LNCAP (cell line): Measurements from ENCODE around the gene SMPD3.

ENCODE experiments used
- CTCF ChIP-seq: fragments of 450-650 bp; IDR thresholded peaks from 2 replicates; pipeline ENCODE4 v1.5.1; 2017; ENCODE audit warnings: mild to moderate bottlenecking

SMPD3 gene

GRCh38 chr16:68389750-68390371, 58.4 kb downstream of the SMPD3 start:
- no peak for TF ChIP-seq CTCF

DNA sequence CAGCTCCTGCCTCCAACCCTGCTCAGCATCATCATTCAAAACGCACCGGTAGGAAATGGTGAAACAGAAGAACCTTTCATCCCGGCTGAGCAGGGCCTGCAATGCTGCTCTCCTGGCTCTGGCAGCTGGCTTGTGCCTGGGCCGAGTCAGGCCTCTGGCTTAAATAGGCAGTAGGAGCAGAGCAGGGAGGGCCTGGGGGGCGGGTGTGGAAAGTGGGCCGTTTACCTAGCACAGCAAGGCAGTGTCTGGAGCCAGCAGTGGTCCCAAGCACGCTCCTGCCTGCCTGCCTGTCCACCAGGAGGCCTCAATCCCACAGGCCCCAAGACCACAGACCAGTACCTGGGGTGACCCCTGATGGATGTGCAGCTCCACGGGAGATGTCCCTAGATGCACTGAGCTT, 59.3 kb downstream of the SMPD3 start:
- TF ChIP-seq CTCF, result no peak

- no peak for TF ChIP-seq CTCF
Measured at GRCh38 chr16:68388124-68388523, 60.2 kb downstream of the SMPD3 start.

DNA sequence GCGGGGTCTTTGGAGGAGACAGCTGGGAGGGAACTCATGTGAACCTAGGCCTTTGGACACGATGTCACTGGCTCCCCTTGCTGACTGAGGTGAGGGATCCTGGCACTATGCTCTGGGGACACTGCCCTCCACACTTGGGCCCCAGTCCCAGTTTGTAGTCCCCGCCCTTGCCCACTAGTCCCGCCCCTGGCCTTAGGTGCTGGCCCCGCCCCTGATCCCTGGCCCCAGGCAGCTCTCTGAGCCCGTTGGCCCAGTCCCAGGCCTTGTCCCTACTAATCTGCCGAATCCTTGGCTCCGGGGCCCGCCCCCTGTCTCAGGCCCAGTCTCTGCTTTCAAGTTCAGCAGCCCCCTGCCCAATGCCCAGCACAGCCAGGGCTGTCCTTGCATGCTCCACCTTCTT, 61.0 kb downstream of the SMPD3 start:
- no peak for TF ChIP-seq CTCF

- TF ChIP-seq CTCF, result no peak
Measured at GRCh38 chr16:68386628-68387027, 61.7 kb downstream of the SMPD3 start.

DNA sequence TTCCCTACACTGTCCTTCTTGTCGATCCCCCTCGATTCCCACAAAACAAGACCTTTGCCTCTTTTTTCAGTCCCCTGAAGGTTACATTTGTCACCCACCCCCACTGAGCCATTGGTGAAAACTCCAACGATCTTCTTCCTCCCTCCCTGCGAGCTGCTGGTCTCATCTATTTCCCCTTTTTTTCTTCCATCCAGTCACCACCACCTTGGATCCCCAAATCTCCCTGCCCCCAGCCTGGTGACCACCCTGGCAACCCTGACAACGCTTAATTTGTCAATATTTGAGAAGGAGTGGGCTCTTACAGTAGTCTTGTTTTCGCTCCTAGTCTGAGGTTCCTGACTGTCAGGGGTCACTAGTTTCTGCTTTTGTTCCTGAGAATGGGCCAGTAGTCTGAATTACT, 62.9 kb downstream of the SMPD3 start:
- TF ChIP-seq CTCF, result no peak

DNA sequence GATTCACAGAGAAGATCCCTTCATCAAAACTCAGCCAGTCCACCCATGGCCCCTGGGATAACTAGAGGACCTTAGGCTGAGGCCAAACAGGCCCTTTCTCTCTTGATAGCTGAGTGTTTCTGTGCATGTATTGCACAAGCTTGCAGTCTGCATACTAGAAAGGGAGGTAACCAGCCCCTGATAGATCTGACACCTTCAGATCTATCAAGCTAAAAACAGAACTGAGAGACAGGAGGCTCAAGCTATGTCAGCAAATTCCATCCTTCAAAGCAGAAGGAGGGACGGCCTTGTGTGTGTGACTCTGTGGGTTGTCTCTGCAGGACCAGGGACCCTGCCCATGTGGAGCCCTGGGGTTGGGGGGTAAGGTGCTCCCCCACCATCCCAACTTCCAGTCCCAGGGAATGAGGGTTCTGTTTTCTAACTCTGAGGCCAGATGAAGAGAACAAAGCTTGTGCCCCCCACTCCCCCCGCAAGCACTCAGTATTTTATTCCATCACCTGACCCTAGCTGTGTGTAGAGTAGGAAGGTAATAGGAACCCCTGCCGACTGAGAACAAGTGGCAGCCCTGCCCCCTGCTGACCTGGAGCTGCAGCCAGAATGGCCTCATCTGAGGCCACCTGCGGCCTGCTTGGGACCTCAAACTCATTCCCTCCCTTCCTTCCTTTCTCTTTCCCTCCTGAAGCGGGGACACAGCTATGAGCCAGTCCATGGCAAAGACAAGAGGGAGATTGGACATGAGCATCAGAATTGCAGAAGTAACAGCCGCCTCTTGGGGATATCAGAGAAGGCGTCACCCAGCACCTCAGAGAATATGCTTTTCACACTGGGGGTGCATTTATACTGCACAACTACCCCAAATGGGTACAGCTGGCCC, 63.8 kb downstream of the SMPD3 start:
- TF ChIP-seq CTCF, result no peak
